ENCODE results near the gene PTBP3.
"Not testable (repeated sequence)": the region's sequence is repeated elsewhere in the genome, so short reads cannot be mapped to it uniquely, and the experiment has no call there.

PTBP3 gene

GRCh38 chr9:112325127-112325526 is 8.3 kb downstream of the PTBP3 start:
- no peak for DNase-seq (ENCODE audit: low read depth in 3 of 3, low spot score in 1 of 3)

- DNase-seq (ENCODE audit: low read depth in 3 of 3, low spot score in 1 of 3): no peak
Measured at GRCh38 chr9:112323378-112323854, 10.0 kb downstream of the PTBP3 start.

DNA sequence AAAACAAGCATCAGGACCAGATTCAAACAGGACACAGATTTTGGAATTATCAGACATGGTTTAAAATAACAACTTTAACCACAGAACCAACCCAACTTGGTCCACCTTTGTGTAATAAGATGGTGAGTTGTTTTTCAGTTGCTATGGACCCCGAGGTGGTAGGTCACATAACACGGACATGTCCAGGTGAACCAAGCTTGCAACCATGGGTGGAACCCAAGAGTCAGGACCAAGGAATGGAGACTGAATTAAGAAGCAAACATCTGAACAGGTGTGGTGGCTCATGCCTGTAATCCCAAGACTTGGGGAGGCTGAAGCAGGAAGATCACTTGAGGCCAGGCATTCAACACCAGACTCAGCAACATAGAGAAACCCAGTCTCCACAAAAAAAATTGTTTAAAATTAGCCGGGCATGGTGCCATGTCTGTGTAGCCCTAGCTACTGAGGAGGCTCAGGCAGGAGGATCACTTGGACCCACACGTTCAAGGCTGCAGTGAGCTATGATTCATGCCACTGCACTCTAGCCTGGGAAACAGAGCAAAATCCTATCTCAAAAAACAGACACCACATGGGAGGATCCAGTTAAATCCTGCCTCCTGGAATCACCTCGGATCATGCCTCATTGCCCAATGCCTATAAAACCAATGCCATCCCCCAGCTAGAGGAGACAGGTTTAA is 10.6 kb downstream of the PTBP3 start:
- no peak for DNase-seq (ENCODE audit: low read depth in 3 of 3, low spot score in 1 of 3)

DNA sequence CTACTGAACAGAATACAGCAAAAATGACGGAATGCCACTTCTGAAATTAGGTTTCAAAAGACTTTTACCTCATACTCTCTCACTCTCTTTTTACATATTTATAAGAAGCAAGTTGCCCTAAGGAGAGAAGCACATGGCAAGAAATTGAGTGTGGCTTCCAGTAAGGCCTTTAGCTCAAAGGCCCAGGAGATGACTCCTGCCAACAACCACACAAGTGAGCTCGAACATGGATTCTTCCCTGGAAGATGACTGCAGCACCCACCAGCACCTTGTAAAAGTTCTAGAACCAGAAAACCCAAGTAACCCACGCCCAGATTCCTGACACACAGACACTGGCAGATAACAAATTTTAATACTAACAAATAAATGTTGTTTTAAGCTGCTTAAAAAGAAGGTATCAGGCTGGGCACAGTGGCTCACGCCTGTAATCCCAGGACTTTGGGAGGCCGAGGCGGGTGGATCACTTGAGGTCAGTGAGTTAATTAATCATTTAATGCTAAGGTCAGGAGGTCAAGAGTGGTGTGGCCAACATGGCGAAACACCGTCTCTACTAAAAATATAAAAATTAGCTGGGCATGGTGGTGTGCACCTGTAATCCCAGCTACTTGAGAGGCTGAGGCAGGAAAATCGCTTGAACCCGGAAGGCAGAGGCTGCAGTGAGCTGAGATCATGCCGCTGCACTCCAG is 17.0 kb downstream of the PTBP3 start:
- DNase-seq (ENCODE audit: low read depth in 3 of 3, low spot score in 1 of 3): no peak

DNA sequence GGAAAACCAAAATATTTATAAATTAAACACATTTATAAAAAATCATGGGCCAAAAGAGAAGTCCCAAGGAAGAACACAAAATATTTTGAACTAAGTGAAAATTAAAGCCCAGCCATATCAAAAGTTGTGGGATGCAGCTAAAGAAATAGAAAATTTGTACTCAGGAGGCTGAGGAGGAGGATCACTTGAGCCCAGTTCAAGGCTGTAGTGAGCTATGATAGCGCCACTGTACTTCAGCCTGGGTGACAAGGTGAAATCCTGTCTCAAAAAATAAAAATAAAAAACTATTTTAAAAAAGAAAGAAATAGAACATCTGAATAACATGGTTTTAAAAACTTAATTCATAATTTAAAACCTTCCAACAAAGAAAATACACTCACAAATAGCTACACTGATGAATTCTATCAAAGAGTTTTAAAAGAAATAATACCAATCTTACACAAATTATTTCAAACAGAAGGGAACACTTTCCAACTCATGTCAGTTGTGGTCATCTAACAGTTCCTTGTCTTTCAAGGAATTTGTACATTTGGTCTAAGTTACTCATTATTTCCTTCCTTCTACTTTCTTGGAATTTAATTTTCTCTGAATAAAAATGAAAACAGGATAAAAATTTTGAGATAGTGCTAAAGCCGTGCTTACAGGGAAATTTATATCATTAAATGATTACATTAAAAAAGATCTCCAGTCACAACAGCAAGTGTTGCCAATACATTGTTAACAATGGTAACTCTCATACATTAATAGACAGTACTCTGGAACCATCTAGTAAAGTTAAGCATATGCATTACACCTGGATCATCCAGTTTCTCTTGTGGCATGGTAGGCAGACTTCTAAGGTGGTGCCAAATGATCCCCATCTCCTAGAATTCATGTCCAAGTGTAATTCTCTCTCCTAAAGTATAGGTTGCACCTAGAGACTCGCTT is 17.8 kb downstream of the PTBP3 start:
- no peak for DNase-seq (ENCODE audit: low read depth in 3 of 3, low spot score in 1 of 3)

GRCh38 chr9:112312139-112312538 is 21.3 kb downstream of the PTBP3 start:
- no peak for DNase-seq (ENCODE audit: low read depth in 3 of 3, low spot score in 1 of 3)

DNA sequence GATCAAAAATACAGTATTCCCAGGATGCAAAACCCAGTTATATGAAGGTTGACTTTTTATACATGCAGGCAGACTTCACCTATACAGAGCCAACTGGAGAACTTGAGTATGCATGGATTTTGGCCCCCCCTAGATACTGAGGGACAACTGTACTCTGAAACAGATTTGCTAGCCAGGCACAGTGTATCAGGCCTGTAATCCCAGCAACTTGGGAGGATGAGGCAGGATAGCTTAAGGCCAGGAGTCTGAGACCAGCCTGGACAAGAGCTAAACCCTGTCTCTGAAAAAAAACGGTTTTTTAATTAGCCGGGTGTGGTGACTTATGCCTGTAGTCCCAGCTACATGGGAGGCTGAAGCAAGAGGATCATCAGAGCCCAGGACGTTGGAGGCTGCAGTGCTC is 21.9 kb downstream of the PTBP3 start:
- DNase-seq (ENCODE audit: low read depth in 3 of 3, low spot score in 1 of 3): no peak

DNA sequence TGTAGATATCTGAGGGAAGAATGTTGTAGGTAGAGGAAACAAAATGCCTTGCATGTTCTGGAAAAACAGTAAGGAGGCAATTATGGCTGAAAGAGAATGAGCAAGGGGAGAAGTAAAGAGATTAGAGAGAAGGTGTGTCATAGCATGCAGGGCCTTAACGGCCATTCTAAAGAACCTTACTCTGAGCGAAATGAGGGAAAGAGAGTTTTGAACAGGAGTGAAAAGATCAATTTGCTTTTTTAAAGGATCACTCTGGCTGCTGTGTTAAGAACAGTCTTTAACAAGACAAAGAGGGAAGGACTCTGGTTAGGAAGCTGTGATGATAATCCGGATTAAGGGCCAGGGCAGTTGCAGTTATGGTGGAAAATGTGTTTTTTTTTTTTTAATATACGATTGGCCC is 22.6 kb downstream of the PTBP3 start:
- no peak for DNase-seq (ENCODE audit: low read depth in 3 of 3, low spot score in 1 of 3)

DNA sequence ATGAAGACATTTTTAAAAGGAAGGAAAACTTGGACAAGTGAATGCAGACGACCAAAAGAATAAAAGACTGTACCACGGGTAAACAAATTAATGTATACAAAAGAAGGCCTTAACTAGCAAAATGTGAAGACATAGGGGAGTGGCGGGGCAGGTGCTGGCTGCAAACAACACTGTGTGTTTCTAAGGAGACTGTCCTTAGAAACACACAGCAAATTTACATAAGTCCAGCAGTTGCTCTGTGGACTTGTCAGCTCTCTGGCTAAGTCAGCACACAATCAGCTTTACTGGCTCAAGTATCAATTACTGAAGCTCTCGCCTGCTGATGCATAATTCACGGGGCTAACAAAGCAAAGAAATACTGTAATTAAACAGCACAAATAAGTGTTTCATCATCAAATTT is 24.8 kb downstream of the PTBP3 start:
- no peak for DNase-seq (ENCODE audit: low read depth in 3 of 3, low spot score in 1 of 3)

DNA sequence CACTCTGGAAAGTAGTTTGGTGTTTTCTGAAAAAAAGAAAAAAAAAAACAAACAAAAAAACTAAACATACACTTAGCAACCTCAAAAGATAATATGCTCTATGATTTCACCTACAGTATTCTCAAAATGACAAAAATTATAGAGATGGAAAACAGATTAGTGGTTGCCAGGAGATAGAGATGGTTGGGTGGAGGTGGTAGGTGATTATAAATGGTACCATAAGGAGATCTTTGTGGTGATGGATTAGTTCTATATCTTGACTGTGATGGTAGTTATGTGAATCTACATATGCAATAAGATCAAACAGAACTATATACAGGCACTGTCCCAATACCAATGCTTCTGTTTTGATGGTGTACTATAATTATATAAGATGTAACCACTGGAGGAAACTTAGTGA is 32.0 kb downstream of the PTBP3 start:
- no peak for DNase-seq (ENCODE audit: low read depth in 3 of 3, low spot score in 1 of 3)

- DNase-seq (ENCODE audit: low read depth in 3 of 3, low spot score in 1 of 3): no peak
Measured at GRCh38 chr9:112299514-112299913, 33.9 kb downstream of the PTBP3 start.

DNA sequence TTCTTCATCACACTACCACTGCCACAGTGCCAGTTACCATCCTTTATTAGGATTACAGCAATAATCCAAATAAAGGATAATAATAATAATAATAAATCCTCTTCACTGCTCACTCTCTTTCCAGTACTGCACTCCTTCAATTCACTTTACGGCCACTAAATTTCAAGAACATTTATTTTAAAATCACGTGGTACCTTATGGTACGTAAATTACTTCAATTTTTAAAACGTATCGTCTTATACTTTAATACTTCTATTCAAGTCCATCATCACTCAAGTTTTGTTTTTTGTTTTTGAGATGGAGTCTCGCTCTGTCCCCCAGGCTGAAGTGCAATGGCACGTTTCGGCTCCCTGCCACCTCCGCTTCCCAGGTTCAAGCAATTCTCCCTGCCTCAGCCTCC is 36.5 kb downstream of the PTBP3 start:
- DNase-seq (ENCODE audit: low read depth in 3 of 3, low spot score in 1 of 3): no peak

DNA sequence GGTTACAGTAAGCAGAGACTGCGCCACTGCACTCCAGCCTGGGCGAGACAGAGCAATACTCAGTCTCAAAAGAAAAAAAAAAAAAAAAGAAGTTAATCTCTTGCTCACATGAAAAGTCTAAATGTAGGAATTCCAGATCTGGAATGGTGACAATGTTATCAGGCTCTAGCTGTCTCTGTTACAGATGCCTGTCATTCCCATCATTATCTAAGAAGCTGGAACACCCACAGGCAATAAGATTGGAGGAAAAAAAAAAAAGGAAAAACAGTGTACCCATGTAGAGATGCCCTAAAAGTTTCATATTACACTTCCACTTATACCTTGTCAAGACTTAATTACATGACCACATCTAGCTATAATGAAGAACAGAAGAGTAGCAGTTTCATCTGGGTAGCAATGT is 38.2 kb downstream of the PTBP3 start:
- no peak for DNase-seq (ENCODE audit: low read depth in 3 of 3, low spot score in 1 of 3)

GRCh38 chr9:112288029-112288428 is 45.4 kb downstream of the PTBP3 start:
- DNase-seq (ENCODE audit: low read depth in 3 of 3, low spot score in 1 of 3): no peak

DNA sequence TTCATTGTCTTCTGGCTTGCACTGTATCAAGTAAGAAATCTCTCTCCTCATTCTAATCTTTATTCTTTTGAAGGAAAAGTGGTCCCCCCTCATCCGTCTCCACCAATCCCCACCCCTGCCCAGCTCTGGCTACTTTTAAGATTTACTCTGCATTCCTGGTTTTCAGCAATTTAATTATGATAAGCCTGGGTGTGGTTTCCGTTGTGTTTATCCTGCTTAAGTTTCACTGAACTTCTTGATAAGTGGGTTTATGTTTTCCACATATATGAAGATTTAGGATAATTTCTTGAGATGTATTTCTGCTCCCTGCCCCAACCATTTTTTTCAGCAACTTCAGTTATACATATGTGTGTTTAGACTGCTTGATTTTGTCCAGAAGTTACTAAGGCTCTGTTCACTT is 46.5 kb downstream of the PTBP3 start:
- DNase-seq (ENCODE audit: low read depth in 3 of 3, low spot score in 1 of 3): no peak

DNA sequence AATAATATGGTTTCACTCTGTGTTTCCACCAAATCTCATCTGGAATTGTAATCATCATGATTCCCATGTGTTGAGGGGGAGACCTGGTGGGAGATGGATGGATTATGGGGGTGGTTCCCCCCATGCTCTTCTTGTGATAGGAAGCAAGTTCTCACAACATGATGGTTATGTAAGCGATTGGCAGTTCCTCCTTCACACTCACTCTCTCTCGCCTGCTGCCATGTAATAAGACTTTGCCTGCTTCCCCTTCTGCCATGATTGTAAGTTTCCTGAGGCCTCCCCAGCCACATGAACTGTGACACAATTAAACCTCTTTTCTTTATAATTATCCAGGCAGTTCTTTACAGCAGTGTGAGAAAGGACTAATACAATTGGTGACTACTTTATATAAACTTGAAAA is 48.4 kb downstream of the PTBP3 start:
- no peak for DNase-seq (ENCODE audit: low read depth in 3 of 3, low spot score in 1 of 3)

GRCh38 chr9:112283582-112284253 is 49.7 kb downstream of the PTBP3 start:
- no peak for DNase-seq (ENCODE audit: low read depth in 3 of 3, low spot score in 1 of 3)

DNA sequence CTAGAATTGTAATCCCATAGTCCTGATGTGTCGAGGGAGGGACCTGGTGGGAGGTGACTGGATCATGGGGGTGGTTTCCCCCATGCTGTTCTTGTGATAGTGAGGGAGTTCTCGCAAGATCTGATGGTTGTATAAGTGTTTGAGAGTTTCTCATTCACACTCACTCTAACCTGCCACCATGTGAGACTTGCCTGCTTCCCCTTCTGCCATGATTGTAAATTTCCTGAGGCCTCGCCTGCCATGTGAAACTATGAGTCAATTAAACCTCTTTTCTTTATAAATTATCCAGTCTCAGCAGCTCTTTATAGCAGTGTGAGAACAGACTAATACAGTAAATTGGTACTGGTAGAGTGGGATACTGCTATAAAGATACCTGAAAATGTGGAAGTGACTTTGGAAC is 50.6 kb downstream of the PTBP3 start:
- DNase-seq (ENCODE audit: low read depth in 3 of 3, low spot score in 1 of 3): not testable (repeated sequence)

- DNase-seq (ENCODE audit: low read depth in 3 of 3, low spot score in 1 of 3): no peak
Measured at GRCh38 chr9:112280904-112281303, 52.5 kb downstream of the PTBP3 start.

DNA sequence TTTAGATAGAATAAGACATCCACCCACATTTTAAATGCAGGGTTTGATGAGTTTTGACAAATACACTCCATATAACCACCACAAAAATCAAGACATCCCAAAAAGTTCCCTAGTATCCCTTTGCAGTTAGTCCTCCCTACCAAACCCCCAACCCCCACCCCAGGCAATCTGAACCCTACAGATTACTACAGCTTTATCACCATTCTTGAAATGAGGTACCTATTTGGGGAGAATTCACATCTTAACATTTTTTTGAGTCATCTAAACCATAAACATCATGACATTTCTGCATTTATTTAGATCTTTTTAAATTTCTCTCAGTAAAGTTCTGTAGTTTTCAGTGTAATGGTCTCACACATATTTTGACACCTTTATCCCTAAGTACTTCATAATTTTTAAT is 53.9 kb downstream of the PTBP3 start:
- DNase-seq (ENCODE audit: low read depth in 3 of 3, low spot score in 1 of 3): no peak

- DNase-seq (ENCODE audit: low read depth in 3 of 3, low spot score in 1 of 3): no peak
Measured at GRCh38 chr9:112278152-112278551, 55.3 kb downstream of the PTBP3 start.
